OCI-M2 (cell line): ENCODE data around the gene DIS3L.
"Not testable (repeated sequence)": the region's sequence is repeated elsewhere in the genome, so short reads cannot be mapped to it uniquely, and the experiment has no call there.

ENCODE experiments used
- DNase-seq: peaks from one replicate; lab custom pipeline; 2025; ENCODE audit not compliant: unreplicated experiment; lab: John Stamatoyannopoulos, UW

The DIS3L gene

DNA sequence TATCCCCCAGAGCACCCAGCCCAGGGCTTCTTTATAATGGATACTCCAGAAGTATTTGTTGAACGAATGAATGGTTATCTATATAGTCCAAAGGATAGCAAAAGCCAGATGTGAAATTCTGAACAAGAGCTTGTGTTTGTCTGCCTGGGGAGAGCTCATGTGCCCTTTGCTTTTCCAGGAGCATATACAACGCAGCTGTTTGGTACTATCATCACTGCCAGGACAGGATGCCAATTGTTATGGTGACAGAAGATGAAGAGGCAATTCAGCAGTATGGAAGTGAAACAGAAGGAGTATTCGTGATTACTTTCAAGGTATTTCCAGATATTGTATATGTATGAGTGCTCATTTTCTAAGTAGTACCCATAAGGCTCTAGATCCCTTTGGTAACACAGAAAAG is 15.2 kb downstream of the DIS3L start:
- no peak for DNase-seq

DNA sequence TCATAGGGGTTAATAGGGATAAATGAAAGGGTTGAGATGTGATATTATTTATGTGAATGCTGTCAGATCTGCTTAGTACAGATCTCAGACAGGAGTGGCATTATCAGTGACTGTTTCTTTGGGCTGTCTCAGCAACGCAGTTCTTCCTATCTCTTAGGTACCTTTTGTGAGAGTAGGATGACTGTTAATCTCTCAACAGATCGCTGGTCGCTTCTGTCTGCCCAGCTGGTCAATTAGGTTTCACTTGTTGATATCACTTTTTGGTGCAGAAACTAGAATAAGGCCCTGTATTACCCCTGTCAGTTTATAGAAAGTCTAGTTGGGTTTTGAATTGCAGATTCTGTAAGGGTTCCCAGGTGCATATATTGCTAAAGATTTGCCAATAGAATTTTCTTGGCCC is 16.5 kb downstream of the DIS3L start:
- DNase-seq = no peak

DNA sequence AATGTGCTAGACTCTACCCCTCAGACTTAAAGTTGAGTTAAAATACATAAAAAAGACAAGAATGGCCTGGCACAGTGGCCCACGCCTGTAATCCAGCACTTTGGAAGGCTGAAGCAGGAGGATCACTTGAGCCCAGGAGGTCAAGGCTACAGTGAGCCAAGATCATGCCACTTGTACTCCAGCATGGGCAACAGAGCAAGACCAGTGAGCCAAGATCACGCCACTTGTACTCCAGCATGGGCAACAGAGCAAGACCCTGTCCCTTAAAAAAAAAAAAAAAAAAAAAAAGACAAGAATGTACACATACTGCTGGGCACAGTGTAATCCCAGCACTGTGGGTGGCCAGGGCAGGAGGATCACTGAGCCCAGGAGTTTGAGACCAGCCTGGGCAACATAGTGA is 17.4 kb downstream of the DIS3L start:
- no peak for DNase-seq

DNA sequence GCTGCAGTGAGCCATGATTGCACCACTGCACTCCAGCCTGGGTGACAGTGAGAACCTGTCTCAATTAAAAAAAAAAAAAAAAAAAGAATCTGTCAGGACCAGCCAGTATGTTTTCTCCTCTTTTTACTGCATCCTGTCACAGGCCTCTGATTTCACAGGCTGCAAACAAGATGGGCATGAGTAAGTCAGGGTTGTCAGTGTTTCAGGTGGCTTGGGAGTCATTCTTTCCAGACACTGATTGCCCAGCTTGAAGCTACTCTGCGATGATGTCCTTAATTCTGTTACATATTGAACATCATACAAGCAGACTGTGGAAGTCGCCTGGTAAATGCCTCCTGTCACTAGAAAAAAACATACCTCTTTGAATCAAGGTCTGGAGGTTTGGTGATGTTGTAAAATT is 18.8 kb downstream of the DIS3L start:
- no peak for DNase-seq

DNA sequence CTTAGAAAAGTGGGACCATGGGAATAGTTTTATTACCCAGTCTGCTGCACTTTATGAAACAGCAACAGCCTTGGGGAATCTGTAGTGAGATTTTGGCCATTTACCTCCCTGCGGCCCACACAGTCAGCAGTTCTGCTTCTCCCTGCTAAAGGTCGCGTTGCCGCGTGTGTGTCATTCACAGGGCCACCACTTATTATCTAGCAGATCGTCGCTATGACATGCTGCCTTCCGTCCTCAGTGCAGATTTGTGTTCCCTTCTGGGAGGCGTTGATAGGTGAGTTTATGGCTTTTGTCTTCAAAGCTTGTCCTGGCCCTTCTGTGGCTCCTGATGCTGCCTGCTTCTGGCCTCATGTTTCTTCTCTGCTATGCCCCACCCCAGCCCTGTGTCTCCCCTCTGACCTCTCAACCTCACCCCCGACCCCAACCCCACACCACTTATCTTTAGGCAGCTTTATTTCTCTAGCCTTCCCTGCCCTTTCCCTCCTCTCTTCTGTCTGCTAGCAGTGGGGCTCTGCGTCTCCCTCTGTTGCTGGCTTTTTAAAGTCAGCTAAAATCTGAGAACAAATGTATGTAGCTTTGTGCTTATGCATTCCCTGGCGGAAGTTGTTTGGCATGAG is 30.1 kb downstream of the DIS3L start:
- DNase-seq = no peak

DNA sequence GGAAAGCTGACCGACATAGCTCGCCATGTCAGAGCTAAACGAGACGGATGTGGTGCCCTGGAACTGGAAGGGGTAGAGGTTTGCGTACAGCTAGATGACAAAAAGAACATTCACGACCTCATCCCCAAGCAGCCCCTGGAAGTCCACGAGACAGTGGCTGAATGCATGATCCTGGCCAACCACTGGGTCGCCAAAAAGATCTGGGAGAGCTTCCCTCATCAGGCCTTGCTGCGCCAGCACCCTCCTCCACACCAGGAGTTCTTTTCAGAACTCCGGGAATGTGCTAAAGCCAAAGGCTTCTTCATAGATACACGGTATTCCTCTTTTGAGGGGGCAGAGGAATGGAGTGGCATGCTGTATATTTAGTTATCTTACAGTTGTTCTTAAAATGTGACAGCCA is 32.7 kb downstream of the DIS3L start:
- DNase-seq = no peak

DNA sequence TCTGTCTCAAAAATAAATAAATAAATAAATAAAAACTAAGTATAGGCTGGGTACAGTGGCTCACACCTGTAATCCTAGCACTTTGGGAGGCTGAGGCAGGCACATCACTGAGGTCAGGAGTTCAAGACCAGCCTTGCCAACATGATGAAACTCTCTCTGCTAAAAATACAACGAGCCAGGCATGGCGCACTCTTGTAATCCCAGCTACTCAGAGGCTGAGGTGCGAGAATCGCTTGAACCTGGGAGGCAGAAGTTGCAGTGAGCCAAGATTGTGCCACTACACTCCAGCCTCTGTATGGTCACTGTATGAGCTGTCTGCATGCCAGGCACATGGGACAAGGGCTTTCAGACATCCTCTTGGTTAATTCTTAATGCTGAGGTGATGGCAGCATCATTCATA is 34.4 kb downstream of the DIS3L start:
- DNase-seq = no peak

DNA sequence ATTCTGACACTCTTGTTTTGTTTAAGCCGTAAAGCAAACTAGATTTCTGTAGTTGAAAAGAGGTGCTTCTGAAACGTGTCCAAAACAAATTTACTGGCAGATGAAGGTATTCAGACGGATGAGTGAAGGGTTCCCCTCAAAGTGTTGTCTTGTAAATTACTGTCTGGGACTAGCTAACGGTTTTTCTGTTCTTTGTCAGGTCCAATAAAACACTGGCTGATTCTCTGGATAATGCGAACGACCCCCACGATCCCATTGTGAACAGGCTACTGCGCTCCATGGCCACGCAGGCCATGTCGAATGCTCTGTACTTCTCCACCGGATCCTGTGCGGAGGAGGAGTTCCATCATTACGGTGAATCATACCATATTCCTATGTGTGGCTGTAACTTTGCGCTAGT is 35.4 kb downstream of the DIS3L start:
- DNase-seq = no peak

DNA sequence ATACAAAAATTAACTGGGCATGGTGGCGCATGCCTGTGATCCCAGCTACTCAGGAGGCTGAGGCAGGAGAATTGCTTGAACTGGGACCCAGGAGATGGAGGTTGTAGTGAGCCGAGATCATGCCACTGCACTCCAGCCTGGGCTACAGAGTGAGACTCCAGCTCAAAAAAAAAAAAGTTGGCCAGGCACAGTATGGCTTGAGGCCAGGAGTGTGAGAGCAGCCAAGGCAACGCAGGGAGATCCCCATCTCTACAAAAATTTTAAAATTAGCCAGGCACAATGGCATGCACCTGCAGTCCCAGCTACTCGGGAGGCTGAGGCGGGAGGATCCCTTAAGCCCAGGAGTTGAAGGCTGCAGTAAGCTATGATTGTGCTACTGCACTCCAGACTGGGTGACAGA is 55.2 kb downstream of the DIS3L start:
- not testable (repeated sequence) for DNase-seq

DNA sequence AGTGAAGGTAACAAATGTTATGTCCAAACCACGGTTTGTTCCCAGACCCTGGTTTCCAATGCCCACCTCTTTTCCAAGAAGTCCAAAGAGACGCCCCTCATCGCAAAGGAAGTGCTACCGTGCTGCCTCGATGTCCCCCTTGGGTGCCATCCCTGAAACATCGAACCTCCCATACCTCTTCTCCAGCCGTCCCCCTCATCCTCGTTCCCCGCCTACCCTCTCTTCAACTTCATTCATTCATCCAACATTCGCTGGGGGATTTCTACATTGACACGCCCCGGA is 62.6 kb downstream of the DIS3L start:
- no peak for DNase-seq

DNA sequence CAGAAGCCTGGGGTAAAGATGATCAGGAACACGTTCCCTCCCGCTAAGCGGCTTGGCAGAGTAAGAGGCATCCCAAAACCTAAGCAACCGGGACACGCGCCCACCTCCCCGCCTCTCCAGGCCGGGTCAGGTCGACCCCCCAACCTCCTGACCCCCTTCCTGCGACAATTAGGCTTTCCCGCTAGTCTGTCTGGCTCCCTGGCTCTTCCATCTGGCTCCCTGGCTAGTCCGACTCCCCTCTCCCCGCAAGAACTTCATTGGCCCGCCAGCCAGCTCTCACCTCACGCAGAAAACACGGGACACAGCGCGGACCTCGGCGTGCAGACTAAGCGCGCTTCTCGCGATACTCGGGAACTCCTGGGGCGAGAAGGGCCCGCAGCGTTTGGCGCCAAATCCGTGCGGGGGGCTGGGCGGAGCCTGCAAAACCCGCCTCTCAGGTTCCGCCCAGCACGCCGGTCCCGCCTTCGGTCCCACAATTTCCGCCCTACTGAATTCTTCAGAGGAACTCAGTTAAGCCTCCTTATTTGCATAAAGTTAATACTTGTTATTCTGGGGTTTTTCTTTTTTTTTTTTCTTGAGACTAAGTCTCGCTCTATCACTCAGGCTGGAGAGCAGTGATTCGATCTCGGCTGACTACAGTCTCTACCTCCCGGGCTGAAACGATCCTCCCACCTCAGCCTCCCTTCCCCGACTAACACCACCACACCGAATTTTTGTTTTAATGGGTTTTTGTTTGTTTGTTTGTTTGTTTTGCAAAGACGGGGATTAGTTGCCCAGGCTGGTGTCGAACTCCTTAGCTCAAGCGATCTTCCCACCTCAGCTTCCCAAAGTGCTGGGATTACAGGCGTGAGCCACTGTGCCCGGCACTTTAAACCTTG is 63.2 kb downstream of the DIS3L start, which contains the start of gene TIPIN:
TSS of gene TIPIN (minus strand) at position 327 of the 878 bp plus-strand sequence. CDS start 3,738 bp downstream, outside the sequence.
- peak; percentile 51 for DNase-seq

DNA sequence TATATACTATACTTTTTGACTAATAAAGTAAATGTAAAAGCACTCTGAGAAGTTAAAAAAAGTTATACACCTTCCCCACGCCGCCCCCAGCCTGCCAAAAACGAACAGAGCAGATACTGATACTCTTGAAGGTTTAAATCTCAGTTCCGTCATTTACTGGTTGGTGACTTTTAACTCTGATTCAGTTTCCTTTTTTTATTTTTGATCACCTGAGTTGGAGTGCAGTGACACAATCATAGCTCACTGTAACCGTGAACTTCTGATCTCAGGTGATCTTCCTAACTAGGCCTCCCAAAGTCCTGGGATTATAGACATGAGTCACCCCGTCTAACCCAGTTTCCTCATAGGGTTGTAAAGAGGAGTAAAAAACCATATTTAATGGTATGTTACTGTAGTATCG is 66.4 kb downstream of the DIS3L start:
- DNase-seq = no peak

DNA sequence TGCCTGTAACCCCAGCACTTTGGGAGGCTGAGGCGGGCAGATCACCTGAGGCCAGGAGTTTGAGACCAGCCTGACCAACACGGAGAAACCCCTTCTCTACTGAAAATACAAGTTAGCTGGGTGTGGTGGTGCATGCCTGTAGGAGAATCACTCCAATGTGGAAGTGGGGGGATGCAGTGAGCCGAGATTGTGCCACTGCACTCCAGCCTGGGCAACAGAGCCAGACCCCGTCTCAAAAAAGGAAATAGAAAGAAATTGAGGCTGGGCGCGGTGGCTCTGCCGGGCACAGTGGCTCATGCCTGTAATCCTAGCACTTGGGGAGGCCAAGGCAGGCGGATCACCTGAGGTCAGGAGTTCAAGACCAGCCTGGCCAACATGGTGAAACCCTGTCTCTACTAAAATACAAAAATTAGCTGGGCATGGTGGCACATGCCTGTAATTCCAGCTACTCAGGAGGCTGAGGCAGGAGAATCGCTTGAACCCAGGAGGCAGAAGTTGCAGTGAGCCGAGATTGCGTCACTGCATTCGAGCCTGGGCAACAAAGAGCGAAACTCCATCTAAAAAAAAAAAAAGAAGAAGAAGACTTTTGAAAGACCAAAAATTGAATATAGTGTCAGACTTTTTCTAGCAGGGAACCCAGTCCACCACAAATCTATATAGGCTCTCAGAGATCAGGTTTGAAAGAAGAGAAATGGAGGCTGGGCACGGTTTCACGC is 68.5 kb downstream of the DIS3L start:
- DNase-seq = not testable (repeated sequence)

DNA sequence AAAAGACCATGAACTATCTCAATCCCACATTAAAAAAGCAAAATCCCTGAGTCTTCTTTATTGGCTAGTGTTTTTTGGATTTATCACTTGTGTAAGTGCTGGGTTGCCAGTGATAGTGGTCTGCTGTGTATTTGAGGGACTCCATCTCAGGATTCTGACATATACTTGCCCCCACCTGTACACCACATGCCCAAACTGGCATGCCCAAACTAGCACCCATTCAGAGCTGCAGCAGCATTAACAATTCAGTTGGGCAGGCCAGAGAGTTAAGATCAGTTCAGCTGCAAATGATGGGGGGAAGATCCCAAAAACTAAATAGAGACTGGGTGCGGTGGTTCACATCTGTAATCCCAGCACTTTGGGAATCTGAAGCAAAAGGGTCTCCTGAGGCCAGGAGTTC is 69.4 kb downstream of the DIS3L start:
- DNase-seq = no peak

DNA sequence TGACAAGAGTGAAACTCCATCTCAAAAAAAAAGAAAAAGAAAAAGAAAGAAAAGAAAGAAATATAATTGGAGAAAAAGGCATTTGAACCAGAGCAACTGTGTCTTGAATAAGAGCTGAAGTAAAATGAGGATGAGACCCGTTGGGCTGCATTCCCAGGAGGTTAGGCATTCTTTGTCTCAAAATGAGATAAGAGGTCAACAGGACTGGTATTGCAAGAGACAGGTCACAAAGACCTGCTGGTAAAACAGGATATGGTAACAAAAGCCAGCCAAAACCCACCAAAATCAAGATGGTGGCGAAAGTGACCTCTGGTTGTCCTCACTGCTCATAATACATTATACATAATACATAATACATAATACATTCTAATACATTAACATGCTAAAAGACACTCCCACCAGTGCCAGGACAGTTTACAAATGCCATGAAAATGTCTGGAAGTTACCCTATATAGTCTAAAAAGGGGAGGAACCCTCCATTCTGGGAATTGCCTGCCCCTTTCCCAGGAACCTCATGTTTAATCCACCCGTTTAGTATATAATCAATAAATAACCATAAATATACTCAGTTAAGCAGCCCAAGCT is 71.7 kb downstream of the DIS3L start:
- no peak for DNase-seq

DNA sequence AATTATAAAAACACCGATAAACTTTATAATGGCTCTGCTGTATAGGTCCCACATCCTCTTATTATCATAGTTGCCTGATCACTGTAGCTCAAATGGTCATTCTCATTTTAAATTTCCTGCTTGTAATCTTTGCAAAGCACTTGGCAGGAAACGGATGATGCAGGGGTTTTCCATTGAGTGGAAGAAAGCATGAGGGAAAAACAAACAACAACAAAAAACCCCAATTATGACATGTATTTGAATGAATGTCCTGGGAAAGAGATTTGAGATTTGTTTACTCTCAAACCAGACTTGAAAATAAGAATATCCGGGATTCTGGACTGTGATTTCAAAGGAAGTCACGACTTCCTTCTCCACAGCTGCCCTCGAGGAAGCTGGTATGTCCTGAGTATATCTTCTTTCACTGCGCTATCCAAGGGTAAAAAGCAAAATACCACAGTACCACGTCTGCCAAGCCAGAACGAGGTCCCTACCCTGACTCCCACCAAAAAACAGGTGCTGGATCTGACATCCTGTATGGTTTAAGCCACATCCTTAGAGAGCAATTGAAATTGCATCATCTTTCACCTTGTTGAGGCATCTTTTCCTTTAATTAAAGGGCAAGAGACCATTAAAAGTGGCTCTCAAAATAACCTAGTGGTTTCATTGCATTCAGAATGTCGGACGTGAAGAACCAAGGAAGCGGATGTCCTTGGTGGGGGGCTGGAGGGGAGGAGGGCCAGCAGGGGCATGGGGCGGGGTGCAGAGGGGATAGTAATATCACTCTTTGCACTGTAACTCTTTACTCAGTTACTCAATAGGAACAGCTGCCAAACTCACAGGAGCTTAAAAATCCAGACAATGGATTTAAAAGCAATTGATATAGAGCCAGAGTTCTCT is 76.6 kb downstream of the DIS3L start:
- DNase-seq = no peak

DNA sequence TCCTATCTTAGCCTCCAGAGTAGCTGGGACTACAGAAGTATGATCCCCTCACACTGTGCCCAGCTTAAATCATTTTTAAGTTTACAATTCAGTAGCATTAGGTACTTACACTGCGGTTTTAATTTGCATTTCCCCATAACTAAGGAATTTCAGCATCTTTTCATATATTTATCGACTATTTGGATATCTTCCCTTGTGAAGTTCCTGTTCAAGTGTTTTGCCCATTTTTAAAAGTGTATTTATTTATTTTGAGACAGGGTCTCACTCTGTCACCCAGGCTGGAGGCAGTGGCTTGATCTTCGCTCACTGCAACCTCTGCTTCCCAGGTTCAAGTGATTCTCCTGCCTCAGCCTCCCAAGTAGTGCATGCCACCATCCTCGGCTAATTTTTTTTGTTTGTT is 80.8 kb downstream of the DIS3L start:
- DNase-seq = no peak

DNA sequence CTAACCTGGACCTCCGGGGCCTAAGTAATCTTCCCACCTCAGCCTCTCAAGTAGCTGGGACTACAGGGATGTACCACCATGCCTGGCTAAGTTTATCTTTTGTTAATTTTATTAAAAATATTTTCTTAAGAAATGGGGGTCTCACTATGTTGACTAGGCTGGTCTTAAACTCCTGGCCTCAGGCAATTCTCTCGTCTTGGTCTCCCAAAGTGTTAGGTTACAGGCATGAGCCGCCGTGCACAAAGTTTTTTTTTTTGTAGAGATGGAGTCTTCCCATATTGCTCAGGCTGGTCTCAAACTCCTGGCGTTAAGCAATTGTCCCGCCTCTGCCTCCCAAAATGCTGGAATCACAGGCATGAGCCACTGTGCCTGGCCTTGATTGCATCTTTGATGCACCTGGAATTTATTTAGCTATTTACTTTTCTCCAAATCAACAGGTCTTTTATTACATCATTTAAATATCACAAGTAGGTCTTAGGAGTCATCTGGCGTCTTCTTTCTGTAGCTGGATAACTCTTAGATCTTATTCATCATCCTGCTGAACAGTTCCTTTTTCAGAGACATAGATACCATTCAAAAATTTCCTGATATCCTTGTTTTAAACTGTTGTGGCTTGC is 85.6 kb downstream of the DIS3L start:
- no peak for DNase-seq

DNA sequence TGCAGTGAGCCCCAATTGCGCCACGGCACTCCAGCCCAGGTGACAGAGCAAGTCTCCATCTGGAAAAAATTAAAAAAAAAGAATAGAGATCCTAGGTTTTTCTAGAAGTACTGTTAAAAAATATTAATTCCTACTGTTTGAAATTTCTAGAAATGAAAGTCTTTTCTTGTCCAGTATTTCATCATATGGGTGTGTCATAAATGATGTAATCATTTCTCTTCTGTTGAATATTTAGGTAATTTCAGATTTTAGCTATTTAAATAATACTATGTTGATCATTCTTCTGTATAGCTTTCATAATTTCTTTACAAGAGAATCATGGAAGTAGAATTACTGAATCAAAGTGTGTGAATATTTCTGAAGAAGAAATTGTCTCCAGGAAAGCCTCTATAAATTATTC is 88.0 kb downstream of the DIS3L start:
- not testable (repeated sequence) for DNase-seq
